ENCODE data around the gene GPC1.

DNA sequence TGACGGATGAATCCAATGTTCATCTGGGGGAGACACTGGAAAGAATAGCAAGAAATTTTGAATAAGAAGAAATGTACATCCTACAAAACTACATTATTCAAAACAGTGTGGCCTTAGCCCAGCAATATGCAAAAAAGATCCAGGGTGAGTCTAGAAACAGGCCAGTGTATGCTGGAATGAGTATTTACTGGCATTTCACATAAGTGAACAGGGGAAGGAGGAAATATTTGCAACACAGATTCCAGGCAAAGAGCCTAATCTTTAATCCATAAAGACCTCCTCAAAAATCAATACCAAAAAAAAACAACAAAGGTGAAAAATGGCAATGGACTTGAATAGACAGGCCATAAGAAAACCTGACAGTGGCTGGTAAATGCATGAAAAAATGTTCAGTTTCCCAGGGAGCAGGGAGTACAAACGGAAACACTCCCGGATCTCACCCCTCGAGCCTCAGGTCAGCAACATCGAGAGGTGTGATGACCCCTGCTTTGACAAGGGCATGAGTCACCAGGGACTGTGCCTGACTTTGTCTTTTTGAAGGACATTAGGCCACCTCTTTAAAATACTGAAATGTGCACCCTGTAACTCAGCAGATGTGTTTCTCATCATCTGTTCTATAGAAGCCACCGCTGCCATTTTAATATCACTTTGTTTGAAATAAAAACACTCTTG, 12.7 kb upstream of the GPC1 start:
- TF ChIP-seq EZH2 (IDR thresholded peaks at IDR 0.05; ENCODE audit: low read depth, unreplicated experiment) (no peak), EZH2phosphoT487 (IDR thresholded peaks at IDR 0.05; ENCODE audit: unreplicated experiment) (no peak), CREB1 (CRISPR knock-in tag; IDR thresholded peaks at IDR 0.05; ENCODE audit: low read depth) (no peak), POLR2AphosphoS5 (IDR thresholded peaks at IDR 0.05; ENCODE audit: low read depth) (no peak), ZNF331 (CRISPR knock-in tag; IDR thresholded peaks at IDR 0.05; ENCODE audit: low read depth) (no peak)
- TF ChIP-seq, protein P1, sequence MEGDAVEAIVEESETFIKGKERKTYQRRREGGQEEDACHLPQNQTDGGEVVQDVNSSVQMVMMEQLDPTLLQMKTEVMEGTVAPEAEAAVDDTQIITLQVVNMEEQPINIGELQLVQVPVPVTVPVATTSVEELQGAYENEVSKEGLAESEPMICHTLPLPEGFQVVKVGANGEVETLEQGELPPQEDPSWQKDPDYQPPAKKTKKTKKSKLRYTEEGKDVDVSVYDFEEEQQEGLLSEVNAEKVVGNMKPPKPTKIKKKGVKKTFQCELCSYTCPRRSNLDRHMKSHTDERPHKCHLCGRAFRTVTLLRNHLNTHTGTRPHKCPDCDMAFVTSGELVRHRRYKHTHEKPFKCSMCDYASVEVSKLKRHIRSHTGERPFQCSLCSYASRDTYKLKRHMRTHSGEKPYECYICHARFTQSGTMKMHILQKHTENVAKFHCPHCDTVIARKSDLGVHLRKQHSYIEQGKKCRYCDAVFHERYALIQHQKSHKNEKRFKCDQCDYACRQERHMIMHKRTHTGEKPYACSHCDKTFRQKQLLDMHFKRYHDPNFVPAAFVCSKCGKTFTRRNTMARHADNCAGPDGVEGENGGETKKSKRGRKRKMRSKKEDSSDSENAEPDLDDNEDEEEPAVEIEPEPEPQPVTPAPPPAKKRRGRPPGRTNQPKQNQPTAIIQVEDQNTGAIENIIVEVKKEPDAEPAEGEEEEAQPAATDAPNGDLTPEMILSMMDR (conservative IDR thresholded peaks at IDR 0.05; ENCODE audit: low read depth in 2 of 2) = no peak
- TF ChIP-seq, protein P2, sequence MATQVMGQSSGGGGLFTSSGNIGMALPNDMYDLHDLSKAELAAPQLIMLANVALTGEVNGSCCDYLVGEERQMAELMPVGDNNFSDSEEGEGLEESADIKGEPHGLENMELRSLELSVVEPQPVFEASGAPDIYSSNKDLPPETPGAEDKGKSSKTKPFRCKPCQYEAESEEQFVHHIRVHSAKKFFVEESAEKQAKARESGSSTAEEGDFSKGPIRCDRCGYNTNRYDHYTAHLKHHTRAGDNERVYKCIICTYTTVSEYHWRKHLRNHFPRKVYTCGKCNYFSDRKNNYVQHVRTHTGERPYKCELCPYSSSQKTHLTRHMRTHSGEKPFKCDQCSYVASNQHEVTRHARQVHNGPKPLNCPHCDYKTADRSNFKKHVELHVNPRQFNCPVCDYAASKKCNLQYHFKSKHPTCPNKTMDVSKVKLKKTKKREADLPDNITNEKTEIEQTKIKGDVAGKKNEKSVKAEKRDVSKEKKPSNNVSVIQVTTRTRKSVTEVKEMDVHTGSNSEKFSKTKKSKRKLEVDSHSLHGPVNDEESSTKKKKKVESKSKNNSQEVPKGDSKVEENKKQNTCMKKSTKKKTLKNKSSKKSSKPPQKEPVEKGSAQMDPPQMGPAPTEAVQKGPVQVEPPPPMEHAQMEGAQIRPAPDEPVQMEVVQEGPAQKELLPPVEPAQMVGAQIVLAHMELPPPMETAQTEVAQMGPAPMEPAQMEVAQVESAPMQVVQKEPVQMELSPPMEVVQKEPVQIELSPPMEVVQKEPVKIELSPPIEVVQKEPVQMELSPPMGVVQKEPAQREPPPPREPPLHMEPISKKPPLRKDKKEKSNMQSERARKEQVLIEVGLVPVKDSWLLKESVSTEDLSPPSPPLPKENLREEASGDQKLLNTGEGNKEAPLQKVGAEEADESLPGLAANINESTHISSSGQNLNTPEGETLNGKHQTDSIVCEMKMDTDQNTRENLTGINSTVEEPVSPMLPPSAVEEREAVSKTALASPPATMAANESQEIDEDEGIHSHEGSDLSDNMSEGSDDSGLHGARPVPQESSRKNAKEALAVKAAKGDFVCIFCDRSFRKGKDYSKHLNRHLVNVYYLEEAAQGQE (IDR thresholded peaks at IDR 0.05; ENCODE audit: unreplicated experiment) = no peak
